IPS-18c (cell line): ENCODE measurements around the gene KCNK5.

ENCODE experiments used
- H3K4me3 ChIP-seq: 2 replicates; pipeline ENCODE4 v1.7.0; 2013; ENCODE audit warnings: low read depth, mild to moderate bottlenecking, low read length, moderate library complexity; ENCODE audit not compliant: insufficient read depth
- H3K9me3 ChIP-seq: one replicate; pipeline ENCODE4 v1.6.1; 2013; ENCODE audit warnings: mild to moderate bottlenecking, low read length, moderate library complexity; ENCODE audit not compliant: control insufficient read depth, insufficient read depth

KCNK5 gene, protein sequence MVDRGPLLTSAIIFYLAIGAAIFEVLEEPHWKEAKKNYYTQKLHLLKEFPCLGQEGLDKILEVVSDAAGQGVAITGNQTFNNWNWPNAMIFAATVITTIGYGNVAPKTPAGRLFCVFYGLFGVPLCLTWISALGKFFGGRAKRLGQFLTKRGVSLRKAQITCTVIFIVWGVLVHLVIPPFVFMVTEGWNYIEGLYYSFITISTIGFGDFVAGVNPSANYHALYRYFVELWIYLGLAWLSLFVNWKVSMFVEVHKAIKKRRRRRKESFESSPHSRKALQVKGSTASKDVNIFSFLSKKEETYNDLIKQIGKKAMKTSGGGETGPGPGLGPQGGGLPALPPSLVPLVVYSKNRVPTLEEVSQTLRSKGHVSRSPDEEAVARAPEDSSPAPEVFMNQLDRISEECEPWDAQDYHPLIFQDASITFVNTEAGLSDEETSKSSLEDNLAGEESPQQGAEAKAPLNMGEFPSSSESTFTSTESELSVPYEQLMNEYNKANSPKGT

GRCh38 chr6:39228992-39229767 is at the start of gene KCNK5:
Gene KCNK5, minus strand, starts transcription at chr6:39229475. Its CDS starts 364 bp downstream, at chr6:39229111.
- peak within 1 kb of the TSS; percentile 89 for H3K4me3 ChIP-seq
- H3K9me3 ChIP-seq: no peaks in the 10 kb centered on the region

GRCh38 chr6:39276379-39276995 is 47.2 kb upstream of the KCNK5 start:
- H3K9me3 ChIP-seq: no peaks in the 10 kb centered on the region
- H3K4me3 ChIP-seq: no peak overlapping the region

DNA sequence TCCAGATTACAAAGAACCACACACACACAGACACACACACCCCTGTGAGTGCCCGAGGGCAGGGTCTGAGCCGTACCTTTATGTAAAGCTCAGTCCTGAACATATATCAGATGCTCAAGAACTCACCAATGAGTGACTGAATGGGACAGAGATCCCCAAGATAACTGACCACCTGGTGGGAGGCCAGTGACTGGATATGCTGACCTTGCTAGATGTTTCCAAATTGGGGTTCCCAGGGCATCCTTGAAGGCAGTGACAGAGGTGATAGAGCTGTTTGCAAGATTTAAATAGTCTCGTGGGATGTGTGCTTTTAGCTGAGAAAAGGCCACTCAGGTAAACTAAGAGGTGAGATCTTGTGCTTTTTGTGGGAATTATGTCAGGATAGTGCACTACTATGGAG is 45.6 kb upstream of the KCNK5 start:
- Histone ChIP-seq H3K9me3 (no peaks in the 10 kb centered on the region), H3K4me3 (no peak overlapping the region)

DNA sequence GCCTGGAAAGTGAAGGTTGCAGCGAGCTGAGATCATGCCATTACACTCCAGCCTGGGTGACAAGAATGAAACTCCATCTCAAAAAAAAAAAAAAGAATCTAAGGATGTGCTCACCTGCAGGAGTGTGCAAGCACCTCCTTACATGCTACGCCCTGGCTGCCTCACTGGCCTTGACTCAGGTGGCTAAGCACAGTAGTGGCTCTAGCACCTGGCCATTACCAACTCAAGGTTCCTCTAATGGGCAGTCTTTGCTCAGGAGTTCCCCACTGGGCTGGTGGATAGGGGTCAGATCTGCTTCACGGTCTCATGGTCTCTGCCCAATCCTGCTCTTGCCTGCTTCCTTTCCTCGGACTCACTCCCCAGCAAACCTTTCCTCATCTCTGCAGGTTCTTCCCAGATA is 45.2 kb upstream of the KCNK5 start:
- H3K9me3 ChIP-seq: no peaks in the 10 kb centered on the region
- no peak overlapping the region for H3K4me3 ChIP-seq

DNA sequence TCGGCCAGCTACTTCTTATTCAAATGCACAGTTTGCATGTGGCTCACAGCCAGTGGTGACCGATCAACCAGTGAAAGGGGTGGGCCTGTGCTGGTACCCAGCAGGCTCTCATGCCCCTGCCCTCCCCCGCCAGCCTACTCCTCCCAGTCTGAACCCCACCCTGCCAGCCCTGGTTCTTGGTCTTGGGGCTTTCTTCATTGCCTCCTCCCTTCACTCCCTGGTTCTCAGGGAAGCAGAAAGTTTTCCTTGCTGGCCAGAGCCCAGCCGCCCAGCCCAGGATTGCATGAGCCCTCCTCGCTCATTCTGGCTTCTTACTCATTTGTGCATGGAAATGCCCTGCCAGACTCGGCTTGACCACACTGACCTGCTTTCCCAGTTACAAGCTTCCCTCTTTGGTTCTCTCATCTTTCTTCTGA is 44.1 kb upstream of the KCNK5 start:
- Histone ChIP-seq H3K9me3 (no peaks in the 10 kb centered on the region), H3K4me3 (no peak overlapping the region)

DNA sequence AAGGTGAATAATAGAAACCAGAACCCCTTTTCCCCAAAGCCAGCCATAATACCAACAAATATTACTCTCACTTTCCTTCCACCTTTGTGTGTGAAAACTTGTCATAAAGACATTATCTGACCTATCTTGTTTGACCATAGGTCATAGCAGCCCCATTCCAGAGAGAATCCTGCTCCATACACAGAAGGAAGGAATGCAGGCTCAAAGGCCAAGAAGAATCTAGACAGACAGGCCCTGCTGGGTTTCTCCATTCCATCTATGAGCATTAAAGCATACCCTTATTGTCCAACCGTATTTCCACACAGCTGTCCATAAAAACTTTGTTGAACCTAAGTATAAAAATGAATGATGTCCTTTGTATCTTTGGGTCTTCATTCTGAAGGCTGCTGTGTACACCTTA is 40.7 kb upstream of the KCNK5 start:
- H3K4me3 ChIP-seq: no peak overlapping the region
- H3K9me3 ChIP-seq: no peaks in the 10 kb centered on the region

- no peaks in the 10 kb centered on the region for H3K9me3 ChIP-seq
- H3K4me3 ChIP-seq: no peak overlapping the region; the same call in 1 of the 2 replicates
These were observed 39.4 kb upstream of the KCNK5 start for GRCh38 chr6:39268721-39269120.

DNA sequence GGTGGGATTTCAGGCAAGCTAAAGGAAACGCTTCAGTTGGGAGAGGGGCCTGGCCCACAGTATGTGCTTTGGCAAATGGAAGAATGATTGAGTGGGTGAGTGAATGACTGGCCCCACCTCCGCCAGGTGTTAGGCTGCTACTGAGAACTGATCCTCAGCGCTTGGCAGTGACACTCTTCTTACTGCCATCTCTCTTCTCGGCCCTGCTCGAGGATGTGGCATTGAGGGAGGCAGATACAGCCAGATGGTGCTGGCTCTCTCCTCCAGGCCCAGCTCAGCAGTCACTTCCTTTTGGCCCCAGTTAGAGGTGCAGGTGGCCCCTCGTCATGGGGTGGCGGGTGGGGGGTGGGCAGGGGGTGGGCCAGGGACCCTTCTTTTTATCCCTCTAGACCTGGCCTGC is 38.9 kb upstream of the KCNK5 start:
- H3K4me3 ChIP-seq: no peak overlapping the region
- no peaks in the 10 kb centered on the region for H3K9me3 ChIP-seq

DNA sequence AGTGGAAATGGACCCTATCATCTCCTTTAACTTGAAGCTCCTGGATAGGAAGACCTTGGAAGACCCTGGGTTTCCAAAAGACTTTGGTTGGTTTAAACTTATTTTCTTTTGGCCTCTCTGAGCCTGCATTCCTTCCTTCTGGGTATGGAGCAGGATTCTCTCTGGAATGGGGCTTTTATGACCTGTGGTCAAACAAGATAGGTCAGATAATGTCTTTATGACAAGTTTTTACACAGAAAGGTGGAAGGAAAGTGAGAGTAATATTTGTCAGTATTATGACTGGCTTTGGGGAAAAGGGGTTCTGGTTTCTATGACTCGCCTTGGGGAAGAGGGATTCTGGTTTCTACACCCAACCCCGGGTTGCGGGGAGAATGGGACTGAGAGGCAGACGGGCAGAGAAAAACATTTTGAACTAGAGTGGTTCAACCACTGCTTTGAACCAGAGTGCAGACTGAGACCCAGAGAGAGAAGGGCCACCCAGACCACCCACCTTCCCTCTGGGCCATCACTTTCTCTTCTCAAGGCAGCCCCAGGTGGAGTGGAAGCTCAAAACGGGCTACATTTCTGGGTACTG is 37.6 kb upstream of the KCNK5 start:
- H3K9me3 ChIP-seq: no peaks in the 10 kb centered on the region
- H3K4me3 ChIP-seq: no peak overlapping the region

DNA sequence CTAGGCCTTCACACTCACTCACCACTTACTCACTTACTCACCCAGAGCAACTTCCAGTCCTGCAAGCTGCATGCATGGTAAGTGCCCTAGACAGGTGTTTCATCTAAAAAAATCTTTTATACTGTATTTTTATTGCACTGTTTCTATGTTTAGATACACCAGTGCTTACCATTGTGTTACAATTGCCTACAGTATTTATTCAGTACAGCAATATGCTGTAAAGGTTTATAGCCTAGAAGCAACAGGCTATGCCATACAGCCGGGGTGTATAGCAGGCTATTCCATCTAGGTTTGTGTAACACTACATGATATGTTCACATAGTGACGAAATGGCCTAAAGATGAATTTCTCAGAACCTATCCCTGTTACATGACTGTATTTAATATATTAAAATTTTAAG is 37.1 kb upstream of the KCNK5 start:
- Histone ChIP-seq H3K4me3 (no peak overlapping the region), H3K9me3 (no peaks in the 10 kb centered on the region)

- Histone ChIP-seq H3K4me3 (no peak overlapping the region), H3K9me3 (no peaks in the 10 kb centered on the region)
These were observed 34.2 kb upstream of the KCNK5 start for GRCh38 chr6:39263303-39264037.

GRCh38 chr6:39261751-39262150 is 32.5 kb upstream of the KCNK5 start:
- Histone ChIP-seq H3K9me3 (no peaks in the 10 kb centered on the region), H3K4me3 (no peak overlapping the region; the same call in 1 of the 2 replicates)

DNA sequence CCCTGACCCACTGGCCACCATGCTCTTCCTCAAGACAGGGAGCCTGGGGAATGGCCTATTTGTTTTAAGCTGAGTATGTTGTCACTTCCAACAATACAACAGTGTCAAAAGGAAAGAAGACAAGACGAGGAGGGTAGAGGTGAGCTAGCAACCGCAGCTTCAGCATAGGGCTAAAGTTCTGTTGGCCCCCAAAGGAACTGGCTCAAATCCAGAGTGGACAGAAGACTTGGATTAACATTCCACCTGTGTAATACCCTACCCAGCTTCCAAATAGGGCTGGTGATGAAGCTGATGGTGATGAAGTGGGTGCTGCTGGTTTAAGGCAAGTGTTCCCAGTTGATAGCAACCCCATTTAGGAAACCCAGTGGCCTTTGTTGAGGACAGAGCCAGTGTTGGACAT is 31.7 kb upstream of the KCNK5 start:
- H3K9me3 ChIP-seq: no peaks in the 10 kb centered on the region
- H3K4me3 ChIP-seq: no peak overlapping the region

- Histone ChIP-seq H3K4me3 (no peak overlapping the region), H3K9me3 (no peaks in the 10 kb centered on the region)
These were observed 31.2 kb upstream of the KCNK5 start for GRCh38 chr6:39260456-39260855.

DNA sequence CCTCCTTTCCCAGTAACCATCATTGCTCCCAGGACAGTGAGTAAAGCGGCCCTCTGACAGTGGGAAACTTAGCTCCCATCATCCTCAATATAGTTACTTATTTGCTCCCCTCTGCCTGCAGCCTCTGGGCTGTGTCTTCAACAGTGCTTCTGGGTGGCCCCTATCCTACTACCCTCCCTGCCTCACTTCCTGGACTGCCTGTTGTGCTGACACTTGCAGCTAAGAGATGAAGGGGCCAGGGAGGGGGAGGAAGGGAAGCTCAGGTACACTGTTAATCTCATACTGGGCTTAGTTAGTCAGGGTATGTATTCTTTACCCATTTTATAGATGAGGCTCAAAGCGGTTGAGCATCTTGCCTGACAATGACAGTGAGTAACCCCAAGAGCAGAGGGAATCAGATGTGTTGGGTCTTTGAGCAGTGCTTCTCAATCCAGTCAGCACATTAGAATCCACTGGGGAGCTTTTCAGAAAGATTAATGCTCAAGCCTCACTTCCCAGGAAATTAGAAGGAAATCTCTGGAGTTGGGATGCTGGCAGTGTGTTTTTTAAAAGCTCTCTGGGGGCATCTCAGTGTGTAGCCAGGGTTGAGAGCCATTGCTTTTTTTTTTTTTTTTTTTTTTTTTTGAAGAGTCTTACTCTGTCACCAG is 27.1 kb upstream of the KCNK5 start:
- Histone ChIP-seq H3K9me3 (no peaks in the 10 kb centered on the region), H3K4me3 (no peak overlapping the region)

DNA sequence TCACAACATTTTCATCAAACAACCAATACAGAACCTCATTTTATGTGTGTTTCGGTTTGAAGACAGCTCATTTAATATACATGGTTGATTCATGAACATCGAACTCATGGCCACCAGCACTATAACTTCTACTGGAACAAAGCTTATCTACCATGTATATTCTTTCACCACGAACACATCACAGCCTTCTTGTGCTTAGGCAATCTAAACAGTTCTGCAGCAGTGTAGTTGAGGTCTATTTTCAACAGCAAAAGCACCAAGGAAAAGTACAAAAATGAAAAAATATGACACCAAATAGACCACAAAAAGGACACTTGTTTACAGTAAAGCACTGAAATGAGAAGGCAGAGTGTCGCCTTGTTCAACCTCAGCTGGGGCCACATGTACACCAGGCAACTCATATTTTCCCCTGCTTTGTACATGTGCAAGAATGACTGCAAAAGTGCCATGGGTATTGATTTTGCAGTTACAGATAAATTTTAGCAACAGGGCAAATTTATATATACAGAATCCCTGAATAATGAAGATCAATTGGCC is 25.8 kb upstream of the KCNK5 start:
- H3K4me3 ChIP-seq: no peak overlapping the region
- no peaks in the 10 kb centered on the region for H3K9me3 ChIP-seq
